ENCODE data around the gene RB1. TPM values are rescaled to one million over a fixed set of nuclear protein-coding genes. Genes with fewer than 3 reads are reported as not detected.

RB1 gene
- total RNA-seq, 2 experiments from 2014 or later: 25.1 to 25.6 TPM

Other genes starting within 250 kb of the RB1 start
- gene MED4, start 208.6 kb upstream of the RB1 start, total RNA-seq: 10 to 100 TPM; 45.8 to 50.1 TPM
- 100 to 1,000 TPM; 110 to 112 TPM for gene ITM2B, start 70.5 kb upstream of the RB1 start, total RNA-seq
- gene LPAR6, start 109.4 kb downstream of the RB1 start, total RNA-seq: 1 to 10 TPM; 6.1 to 6.6 TPM
- 1 to 10 TPM; 1.2 to 1.4 TPM for gene RCBTB2, start 229.3 kb downstream of the RB1 start, total RNA-seq

Measured in activated naive CD4-positive, alpha-beta T cell treated with anti-CD3 and anti-CD28 coated beads for 36 hours (primary cell).